Stimulated activated CD4-positive, alpha-beta T cell treated with anti-CD3 and anti-CD28 coated beads, Interleukin-4, amount 100 ng/mL, for 4 hours (primary cell): ENCODE measurements around the gene CST2.
"Not testable (repeated sequence)": the region's sequence is repeated elsewhere in the genome, so short reads cannot be mapped to it uniquely, and the experiment has no call there.

Source experiments
- DNase-seq, 2 experiments: peaks; one replicate each; pipeline ENCODE4 v3.0.0-alpha.2; 2020

Gene CST2, protein sequence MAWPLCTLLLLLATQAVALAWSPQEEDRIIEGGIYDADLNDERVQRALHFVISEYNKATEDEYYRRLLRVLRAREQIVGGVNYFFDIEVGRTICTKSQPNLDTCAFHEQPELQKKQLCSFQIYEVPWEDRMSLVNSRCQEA

DNA sequence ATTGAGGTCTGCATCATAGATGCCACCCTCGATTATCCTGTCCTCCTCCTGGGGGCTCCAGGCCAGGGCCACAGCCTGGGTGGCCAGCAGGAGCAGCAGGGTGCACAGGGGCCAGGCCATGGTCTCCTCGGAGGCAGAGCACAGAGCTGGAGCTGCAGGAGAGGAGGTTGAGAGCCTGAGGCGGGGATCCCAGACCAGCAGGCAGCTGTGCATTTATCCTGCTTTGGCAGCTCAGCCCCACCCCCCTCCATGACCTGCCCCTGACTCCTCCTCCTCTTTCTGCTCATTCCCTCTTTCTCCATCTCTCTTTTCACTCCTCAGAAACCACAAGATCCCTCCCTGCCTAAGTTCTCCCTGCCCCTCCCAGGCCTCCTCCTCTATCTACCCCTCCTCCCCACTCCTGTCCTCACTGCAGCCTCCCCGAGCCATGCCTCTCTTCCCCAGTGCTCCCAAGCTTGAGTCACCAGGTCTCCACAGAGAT lies at the start of gene CST2:
TSS of gene CST2 (minus strand) at position 189 of the 481 bp plus-strand sequence. CDS start at position 120, 69 bp downstream.
- no peak for DNase-seq

GRCh38 chr20:23875606-23876237 lies 49.2 kb upstream of the CST2 start:
- DNase-seq: no peak

- no peak for DNase-seq
Measured at GRCh38 chr20:23874747-23875146, 48.2 kb upstream of the CST2 start.

DNA sequence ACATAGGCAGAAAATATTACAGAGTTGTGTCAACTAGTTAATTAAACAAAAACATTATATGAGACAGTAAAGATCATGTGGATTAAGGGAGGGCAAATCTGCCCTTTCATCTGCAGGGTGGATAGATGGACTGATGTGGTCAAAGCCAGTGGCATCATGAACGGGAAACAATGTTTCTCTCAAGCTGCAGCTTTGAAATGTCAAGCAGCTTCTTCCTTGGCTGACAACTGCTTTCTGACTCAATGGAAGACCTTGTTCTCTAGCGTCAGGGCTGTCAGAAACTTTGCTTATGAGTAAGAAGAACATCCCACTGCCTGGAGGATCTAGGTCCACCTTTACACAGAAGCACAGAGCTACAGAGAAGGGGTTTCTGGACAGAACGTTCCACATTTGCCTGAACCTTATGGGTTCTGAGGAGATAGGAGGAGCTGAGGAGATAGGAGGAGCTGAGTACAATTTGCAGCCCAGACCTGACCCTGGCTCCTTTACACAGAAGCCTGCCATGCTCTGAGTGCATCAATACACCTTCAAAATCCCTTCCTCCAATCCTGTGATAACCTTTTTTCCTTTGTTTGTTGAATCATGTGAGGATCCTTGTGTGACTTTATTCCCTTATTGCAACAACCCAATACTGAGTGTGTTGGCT lies 47.0 kb upstream of the CST2 start:
- no peak for DNase-seq

DNA sequence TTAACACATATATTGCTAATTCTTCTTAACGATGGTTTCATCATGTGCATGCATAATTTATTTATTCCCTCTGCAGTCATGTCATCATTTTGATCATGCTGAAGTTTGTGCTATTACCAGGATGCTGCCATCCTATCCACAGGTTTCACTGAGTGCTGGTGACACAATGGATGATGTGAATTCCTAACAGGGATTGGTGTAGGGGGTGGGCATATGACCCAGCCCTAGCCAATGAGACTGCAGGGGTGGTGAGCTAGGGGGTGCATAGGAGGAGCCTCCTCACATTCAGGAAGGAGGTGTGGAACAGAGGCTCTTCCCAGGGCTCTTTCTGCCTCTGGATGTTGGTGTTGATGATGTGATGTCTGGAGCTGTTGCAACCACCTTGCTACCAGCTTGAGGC lies 45.5 kb upstream of the CST2 start:
- DNase-seq: no peak

DNA sequence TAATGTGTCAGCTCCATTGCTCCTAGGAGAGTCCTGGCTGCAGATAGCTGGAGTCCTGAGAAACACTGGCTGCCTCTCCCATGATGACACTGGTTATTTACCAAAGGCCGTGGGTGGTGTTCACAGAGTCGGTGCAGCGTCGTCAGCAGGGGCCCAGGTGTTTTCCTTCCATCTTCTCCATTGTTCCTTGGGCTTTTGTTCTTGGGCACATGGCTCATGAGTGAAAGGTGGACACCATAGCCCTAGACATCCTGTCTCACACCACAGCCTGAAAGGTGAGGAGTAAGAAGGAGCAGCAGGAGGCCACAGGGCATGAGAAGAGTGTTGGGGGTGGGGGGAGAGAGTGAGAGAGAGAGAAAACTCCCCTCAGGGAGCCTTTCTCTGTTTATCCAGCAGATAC lies 43.9 kb upstream of the CST2 start:
- no peak for DNase-seq

DNA sequence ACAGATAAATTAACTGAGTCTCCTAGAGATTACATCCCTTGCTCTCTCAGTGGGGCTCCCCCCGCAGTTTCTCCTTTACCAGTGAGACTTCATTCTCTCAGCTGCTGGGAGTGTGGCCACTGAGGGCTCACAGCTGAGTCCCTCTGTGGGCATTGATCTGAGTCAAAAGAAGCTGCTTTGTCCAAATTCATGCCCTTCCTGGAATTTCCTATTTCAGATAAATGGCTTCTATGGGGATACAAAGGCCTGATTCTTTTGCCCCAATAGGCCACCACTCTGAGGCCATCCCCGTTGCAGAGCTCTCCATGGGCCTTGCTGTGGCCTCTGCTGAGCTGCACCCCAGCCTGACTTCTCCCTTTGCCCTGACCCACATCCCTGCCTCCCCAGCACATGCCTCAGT lies 43.0 kb upstream of the CST2 start:
- DNase-seq: no peak

GRCh38 chr20:23868321-23868720 lies 41.8 kb upstream of the CST2 start:
- DNase-seq: no peak

DNA sequence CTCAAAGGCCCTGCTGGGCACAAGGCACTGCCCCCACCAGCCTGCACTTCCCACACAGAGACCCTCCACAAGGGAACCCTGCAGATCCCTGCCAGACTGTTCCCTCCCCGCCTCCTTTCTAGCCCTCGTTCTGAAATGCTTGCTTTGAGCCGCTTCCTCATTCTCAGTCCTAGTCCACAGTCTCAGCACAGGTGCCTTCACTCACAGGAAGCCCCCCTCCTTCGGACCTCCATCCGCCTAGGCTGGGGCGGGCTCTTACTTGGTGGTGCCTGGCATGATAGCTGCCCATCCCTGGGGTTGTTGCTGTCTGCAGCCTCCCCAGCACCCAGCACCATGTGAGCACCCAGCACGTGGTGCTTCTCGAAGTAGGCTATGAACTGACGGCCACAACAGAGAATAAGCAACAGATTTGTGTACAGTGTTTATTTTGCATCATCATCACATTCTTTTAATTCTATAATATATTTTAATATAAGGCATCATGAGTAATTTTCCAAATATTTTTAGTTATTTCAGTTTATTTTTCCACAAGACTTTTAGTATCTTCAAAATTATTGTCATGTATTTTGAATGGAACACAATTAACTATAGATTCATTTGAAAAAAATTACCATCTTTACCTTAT lies 40.7 kb upstream of the CST2 start:
- no peak for DNase-seq

GRCh38 chr20:23860771-23861170 lies 34.2 kb upstream of the CST2 start:
- not testable (repeated sequence) for DNase-seq

DNA sequence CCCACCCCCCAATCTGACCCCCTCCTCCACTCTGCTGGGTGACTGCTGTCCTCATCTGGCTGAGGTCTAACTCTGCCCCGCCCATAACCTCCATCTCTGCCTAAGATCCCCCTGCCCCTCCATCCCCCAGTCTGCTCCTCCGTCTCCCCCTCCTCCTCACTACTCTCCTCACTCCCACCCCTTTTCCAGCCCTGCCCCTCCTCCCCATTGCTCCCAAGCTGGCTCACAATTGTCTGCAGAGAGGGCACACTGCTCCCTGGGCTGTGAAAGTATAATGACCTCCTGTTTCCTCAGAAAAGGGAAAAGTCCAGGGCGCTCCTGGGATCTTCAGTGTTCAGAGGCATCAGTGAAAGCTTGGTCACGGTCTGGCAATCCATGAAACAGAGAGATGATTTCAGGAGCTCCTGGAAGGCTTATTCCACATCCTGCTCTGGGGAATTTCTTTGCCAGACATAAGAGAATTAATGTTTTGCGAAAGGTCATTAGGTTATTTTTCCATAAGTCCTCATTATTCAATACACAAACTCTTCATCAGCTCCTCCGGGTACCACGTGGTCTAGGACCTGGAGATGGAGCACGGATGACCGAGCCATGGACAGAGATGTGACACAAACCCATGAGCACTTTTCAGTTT lies 31.6 kb upstream of the CST2 start:
- no peak for DNase-seq

DNA sequence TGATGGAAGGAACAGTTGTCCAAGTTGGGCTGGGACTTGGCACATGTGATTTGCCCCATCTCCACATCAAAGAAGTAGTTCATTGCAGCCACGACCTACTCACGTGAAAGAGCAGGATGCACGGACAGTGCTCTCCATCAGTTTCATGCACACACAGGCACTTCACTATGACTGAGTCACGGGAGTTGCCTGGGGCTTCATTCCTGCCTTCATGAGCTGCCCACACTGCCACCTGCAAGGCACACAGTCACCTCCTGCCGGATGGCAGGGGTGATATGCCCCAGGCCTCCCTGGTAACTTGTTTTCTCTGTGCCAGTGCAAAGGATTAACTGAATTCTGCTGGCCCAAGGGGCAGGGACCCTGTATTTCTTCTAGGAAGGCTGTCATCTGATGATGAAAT lies 30.2 kb upstream of the CST2 start:
- DNase-seq: no peak

DNA sequence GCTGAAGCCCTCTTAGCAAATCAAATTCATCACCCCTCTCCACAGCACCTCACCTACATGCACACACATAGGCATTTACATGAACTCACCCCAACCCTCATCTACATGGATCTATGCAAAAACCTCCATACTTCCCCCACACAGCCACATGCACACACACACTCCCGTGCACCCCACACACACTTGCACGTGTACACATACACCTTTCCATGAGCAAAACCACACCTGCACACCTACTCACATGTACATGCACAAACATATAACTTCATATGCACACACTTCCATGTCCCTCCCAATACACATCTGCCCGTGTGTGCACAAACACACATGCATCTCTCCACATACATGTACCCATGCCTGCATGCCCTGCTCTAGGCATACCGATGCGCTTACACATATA lies 29.7 kb upstream of the CST2 start:
- DNase-seq: no peak

DNA sequence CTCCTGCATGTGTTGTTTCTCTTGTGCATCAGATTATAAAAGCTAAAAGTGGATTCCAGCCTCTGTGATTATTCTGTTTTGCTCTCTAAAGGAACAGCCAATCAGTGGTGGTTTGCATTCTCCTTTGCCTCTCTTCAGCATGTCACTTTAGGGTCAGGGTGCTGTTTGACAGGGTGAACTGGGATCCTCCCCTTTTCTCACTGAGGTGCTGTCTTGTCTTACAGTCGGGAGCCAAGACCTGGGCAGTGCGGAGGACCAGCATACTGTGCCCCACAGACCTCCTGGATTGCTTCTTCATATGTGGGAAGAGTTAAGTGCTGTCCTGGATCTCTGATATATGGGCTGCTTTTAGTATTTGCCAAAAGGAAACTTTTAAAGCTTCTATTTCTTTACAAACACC lies 15.2 kb upstream of the CST2 start:
- DNase-seq: no peak

- no peak for DNase-seq
Measured at GRCh38 chr20:23835716-23836115, 9.2 kb upstream of the CST2 start.

GRCh38 chr20:23832775-23833513 lies 6.4 kb upstream of the CST2 start:
- no peak for DNase-seq

DNA sequence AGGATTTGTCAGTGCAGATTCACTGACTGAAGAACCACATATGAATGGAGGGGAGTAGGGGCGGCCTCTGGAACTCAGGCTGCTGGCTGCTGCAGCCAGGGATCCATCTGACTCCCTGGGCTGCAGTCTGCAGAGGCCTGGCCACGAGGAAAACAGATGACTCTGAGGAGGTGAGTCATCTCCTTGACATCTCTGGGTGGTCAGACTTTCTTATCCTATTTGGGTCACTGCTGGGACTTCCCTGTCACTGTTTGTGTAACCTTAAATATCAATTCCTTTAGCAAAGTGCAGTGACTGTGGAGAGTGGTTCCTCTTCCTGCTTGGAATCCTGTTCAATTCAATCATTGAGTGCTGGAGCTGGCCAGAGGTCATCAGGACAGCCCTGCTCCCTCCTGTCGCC lies 5.4 kb upstream of the CST2 start:
- DNase-seq: not testable (repeated sequence)

DNA sequence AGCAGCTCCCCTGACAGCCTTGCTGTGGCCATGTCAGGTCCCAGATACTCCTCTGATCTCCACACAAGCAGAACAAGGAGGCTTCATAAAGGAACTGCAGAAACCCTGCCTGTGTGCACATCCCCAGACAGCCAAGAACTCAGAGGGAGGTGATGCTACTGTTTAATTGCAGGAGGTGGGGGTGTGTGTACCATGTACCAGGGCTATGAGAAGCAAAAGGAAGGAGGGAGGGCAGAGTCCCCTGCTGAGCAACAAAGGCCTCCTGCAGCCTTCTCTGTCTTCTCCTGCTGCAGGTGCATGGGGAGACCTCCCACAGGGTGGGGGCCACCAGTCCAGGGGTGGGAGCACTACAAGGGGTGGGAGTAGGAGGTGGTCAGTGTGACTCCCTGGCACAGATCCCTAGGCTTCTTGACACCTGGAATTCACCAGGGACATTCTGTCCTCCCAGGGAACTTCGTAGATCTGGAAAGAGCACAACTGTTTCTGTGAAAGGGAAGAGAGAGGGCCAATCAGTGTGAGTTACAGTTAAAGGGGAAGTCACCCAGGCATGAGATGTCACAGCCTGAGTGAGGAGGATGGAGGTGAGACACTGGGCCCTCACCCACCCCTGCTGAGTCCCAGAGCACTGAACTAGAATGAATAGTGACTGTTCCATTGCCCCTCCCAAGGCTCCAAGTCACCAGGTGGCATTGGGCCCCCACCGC lies 2.8 kb downstream of the CST2 start:
- DNase-seq: no peak

GRCh38 chr20:23823111-23823510 lies 3.4 kb downstream of the CST2 start:
- no peak for DNase-seq

- no peak for DNase-seq
Measured at GRCh38 chr20:23820493-23820892, 6.0 kb downstream of the CST2 start.

- not testable (repeated sequence) for DNase-seq
Measured at GRCh38 chr20:23811559-23811958, 15.0 kb downstream of the CST2 start.

- not testable (repeated sequence) for DNase-seq
Measured at GRCh38 chr20:23810349-23810748, 16.2 kb downstream of the CST2 start.
